HFFc6 (cell line): Measurements from ENCODE around the gene STYXL1. TPM values are rescaled to one million over a fixed set of nuclear protein-coding genes. Genes with fewer than 3 reads are reported as not detected.

Experiments
- DNase-seq: peaks from one replicate; pipeline ENCODE4 v3.0.0-alpha.2; 2018
- H3K27ac Mint-ChIP-seq: 2 replicates; pipeline ENCODE4 v1.8.0; 2020; ENCODE audit warnings: mild to moderate bottlenecking, mixed read lengths
- H3K27me3 Mint-ChIP-seq: 2 replicates; pipeline ENCODE4 v1.8.0; 2021; ENCODE audit warnings: mild to moderate bottlenecking, moderate library complexity, mixed read lengths; ENCODE audit not compliant: insufficient read depth
- H3K36me3 Mint-ChIP-seq: 2 replicates; pipeline ENCODE4 v1.8.0; 2021; ENCODE audit warnings: low read depth, mixed read lengths
- H3K4me1 Mint-ChIP-seq: 2 replicates; pipeline ENCODE4 v1.8.0; 2020; ENCODE audit warnings: low read depth, mixed read lengths
- H3K4me3 Mint-ChIP-seq: 2 replicates; pipeline ENCODE4 v1.8.0; 2020; ENCODE audit warnings: mild to moderate bottlenecking, moderate library complexity, mixed read lengths
- H3K9me3 Mint-ChIP-seq: 2 replicates; pipeline ENCODE4 v1.8.0; 2020; ENCODE audit warnings: mild to moderate bottlenecking, mixed read lengths
- total RNA-seq, 6 experiments: library from RNA; stranded (reverse); fragmentation: NEBNext Ultra II Directional; extraction: Animal tissue kit (Norgen Biotek cat#: 25700); gene quantifications; 2 replicates in 1 of 6; 3 replicates in 5 of 6; pipeline ENCODE4 v1.2.3, GENCODE V29; 2021
- TF ChIP-seq, protein P1 (sequence below): fragments of 200-600 bp; sonication (generic); IDR thresholded peaks from 2 replicates; pipeline ENCODE4 v1.5.0; 2021; ENCODE audit warnings: antibody characterized with exemption, mild to moderate bottlenecking

STYXL1 gene
- total RNA-seq, 6 experiments from 2014 or later: 29.6 to 38.3 (median 32.0) TPM

- Mint-ChIP-seq H3K36me3 (peaks cover 24% of the 10 kb centered on the region), H3K4me3 (no peak overlapping the region), H3K9me3 (no peaks in the 10 kb centered on the region), H3K27me3 (peaks cover 1% of the 10 kb centered on the region; the same call in 1 of the 2 replicates), H3K4me1 (peaks cover 14% of the 10 kb centered on the region), H3K27ac (no peak overlapping the region)
- TF ChIP-seq, protein P1, sequence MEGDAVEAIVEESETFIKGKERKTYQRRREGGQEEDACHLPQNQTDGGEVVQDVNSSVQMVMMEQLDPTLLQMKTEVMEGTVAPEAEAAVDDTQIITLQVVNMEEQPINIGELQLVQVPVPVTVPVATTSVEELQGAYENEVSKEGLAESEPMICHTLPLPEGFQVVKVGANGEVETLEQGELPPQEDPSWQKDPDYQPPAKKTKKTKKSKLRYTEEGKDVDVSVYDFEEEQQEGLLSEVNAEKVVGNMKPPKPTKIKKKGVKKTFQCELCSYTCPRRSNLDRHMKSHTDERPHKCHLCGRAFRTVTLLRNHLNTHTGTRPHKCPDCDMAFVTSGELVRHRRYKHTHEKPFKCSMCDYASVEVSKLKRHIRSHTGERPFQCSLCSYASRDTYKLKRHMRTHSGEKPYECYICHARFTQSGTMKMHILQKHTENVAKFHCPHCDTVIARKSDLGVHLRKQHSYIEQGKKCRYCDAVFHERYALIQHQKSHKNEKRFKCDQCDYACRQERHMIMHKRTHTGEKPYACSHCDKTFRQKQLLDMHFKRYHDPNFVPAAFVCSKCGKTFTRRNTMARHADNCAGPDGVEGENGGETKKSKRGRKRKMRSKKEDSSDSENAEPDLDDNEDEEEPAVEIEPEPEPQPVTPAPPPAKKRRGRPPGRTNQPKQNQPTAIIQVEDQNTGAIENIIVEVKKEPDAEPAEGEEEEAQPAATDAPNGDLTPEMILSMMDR: no peak
- no peak for DNase-seq
These were observed 51.8 kb downstream of the STYXL1 start for GRCh38 chr7:75995996-75996395.

GRCh38 chr7:75995052-75995471, 52.7 kb downstream of the STYXL1 start:
- DNase-seq: no peak
- H3K4me3 Mint-ChIP-seq: peak overlapping the region; percentile 86
- peaks cover 14% of the 10 kb centered on the region for H3K4me1 Mint-ChIP-seq
- H3K27me3 Mint-ChIP-seq: peaks cover 1% of the 10 kb centered on the region; the same call in 1 of the 2 replicates
- H3K36me3 Mint-ChIP-seq: peaks cover 24% of the 10 kb centered on the region
- TF ChIP-seq, protein P1: no peak
- H3K27ac Mint-ChIP-seq: peak overlapping the region; percentile 69
- H3K9me3 Mint-ChIP-seq: no peaks in the 10 kb centered on the region

- Mint-ChIP-seq H3K9me3 (no peaks in the 10 kb centered on the region), H3K36me3 (peaks cover 24% of the 10 kb centered on the region), H3K4me3 (peak within 1 kb of the TSS; percentile 86), H3K27me3 (peaks cover 4% of the 10 kb centered on the region; the same call in 1 of the 2 replicates), H3K27ac (peak within 1 kb of the TSS; percentile 74), H3K4me1 (peaks cover 14% of the 10 kb centered on the region)
- DNase-seq: peak; percentile 89
- TF ChIP-seq, protein P1: peak; percentile 60
These were observed 53.3 kb downstream of the STYXL1 start, which contains the start of gene TMEM120A for GRCh38 chr7:75994388-75995051. TSS of gene TMEM120A (minus strand) at chr7:75994595. CDS start at chr7:75994570, 25 bp downstream.

DNA sequence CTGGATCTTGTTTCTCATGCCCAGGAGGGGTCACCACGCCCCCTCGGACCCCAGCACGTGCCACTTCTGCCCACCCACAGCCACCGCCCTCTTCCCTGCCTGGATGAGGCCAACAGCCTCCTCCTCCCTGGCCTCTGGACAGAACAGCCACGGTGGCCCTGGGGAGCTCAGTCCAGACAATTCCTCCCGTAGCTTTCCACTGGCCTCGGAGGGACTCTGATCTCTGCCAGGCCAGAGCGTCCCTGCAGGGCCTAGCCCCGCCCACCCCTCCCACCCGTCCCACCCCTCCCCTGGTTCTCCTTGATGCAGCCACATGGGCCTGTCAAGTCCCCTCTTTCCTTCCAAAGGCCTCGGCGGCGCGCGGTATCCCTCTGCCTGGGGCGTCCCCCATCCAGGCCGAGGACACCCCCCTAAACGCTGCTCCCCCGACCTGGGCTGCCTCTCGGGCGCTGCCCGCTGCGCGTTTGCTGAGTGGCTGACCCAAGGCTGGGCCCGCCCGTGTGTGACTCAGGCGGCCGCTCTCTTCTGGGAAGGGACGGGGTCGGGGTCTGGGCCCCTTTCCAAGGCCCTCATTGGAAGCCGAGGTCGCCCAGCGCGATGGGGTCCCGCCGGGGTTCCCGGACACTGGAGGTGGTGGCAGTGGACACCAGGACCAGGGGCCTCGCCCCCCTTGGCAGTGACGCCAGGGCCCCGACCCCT, 54.0 kb downstream of the STYXL1 start:
- Mint-ChIP-seq H3K9me3 (no peaks in the 10 kb centered on the region), H3K27me3 (peaks cover 4% of the 10 kb centered on the region; the same call in 1 of the 2 replicates), H3K4me1 (peaks cover 14% of the 10 kb centered on the region), H3K4me3 (peak overlapping the region; percentile 85), H3K36me3 (peaks cover 21% of the 10 kb centered on the region), H3K27ac (peak overlapping the region; percentile 74)
- DNase-seq: peak; percentile 62
- TF ChIP-seq, protein P1: no peak

DNA sequence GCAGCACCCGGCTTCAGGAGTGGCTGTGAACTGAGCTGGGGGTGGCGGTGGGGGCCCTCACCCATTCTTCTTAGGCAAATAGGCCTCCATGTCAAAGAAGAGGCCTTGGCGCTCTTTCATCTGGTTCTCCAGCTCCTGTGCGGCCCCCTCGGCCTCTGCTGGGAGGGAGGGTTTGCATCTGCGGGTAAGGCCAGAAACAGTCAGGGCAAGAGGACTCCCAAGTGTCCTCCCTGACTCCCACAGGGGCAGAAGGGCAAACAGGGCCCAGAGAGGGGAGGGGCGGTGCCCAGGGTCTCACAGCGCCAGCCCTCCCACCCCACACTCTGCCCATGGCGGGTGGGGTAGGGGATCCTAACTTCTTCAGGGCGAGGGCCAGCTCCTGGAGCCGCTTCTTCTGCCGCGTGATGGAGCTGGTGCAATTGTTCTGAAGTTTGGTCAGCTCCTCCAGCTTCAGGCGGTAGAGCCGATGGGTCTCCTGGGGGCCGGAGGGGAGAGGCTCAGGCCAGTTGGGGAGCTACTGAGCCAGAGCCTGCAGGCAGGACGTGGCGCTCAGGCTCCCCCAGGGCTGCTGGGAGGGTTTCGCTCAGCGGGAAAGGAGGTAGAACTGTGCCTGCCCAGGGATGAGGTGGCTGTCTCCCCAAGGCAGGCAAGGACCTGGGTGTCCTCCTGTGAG, 55.6 kb downstream of the STYXL1 start:
- DNase-seq: no peak
- H3K4me3 Mint-ChIP-seq: no peak overlapping the region
- H3K27ac Mint-ChIP-seq: no peak overlapping the region
- no peaks in the 10 kb centered on the region for H3K9me3 Mint-ChIP-seq
- H3K36me3 Mint-ChIP-seq: peaks cover 15% of the 10 kb centered on the region
- TF ChIP-seq, protein P1: no peak; the same call in 1 of the 2 replicates
- H3K4me1 Mint-ChIP-seq: peaks cover 14% of the 10 kb centered on the region
- peaks cover 4% of the 10 kb centered on the region; the same call in 1 of the 2 replicates for H3K27me3 Mint-ChIP-seq
